ENCODE data around the gene TMA7B.

Gene TMA7B

GRCh38 chr22:39954584-39955055 is 5.6 kb upstream of the TMA7B start:
- no peak for DNase-seq

GRCh38 chr22:39955675-39956074 is 4.5 kb upstream of the TMA7B start:
- no peak for DNase-seq

GRCh38 chr22:39956932-39957664 is 3.1 kb upstream of the TMA7B start:
- no peak for DNase-seq

- no peak for DNase-seq
Observed at GRCh38 chr22:39958009-39958711, 2.0 kb upstream of the TMA7B start.

GRCh38 chr22:39958949-39959639 is 1.1 kb upstream of the TMA7B start:
- no peak for DNase-seq

GRCh38 chr22:39960791-39961746 is 872 bp downstream of the TMA7B start:
- DNase-seq, result no peak

- DNase-seq, result no peak
Observed at GRCh38 chr22:39962071-39962470, 1.9 kb downstream of the TMA7B start.

- no peak for DNase-seq
Observed at GRCh38 chr22:39965748-39966147, 5.6 kb downstream of the TMA7B start.

- DNase-seq, result no peak
Observed at GRCh38 chr22:39966470-39966869, 6.3 kb downstream of the TMA7B start.

GRCh38 chr22:39967103-39967829 is 7.1 kb downstream of the TMA7B start:
- no peak for DNase-seq

- no peak for DNase-seq
Observed at GRCh38 chr22:39967996-39968972, 8.1 kb downstream of the TMA7B start.

- no peak for DNase-seq
Observed at GRCh38 chr22:39970742-39971141, 10.5 kb downstream of the TMA7B start.

GRCh38 chr22:39972641-39973040 is 12.4 kb downstream of the TMA7B start:
- DNase-seq, result no peak

GRCh38 chr22:39973656-39974055 is 13.5 kb downstream of the TMA7B start:
- no peak for DNase-seq

GRCh38 chr22:39974065-39974464 is 13.9 kb downstream of the TMA7B start:
- DNase-seq, result no peak

GRCh38 chr22:39979048-39979447 is 18.9 kb downstream of the TMA7B start:
- DNase-seq, result no peak

GRCh38 chr22:39979458-39979857 is 19.3 kb downstream of the TMA7B start:
- DNase-seq, result no peak

GRCh38 chr22:39980596-39980995 is 20.4 kb downstream of the TMA7B start:
- DNase-seq, result no peak

GRCh38 chr22:39983346-39983745 is 23.1 kb downstream of the TMA7B start:
- DNase-seq, result no peak

GRCh38 chr22:39984006-39984405 is 23.8 kb downstream of the TMA7B start:
- DNase-seq, result no peak

- no peak for DNase-seq
Observed at GRCh38 chr22:39984746-39985145, 24.5 kb downstream of the TMA7B start.

Measured in midbrain (tissue), 1 donor.